ENCODE measurements around the gene SLC35F5.
"Not testable (repeated sequence)": the region's sequence is repeated elsewhere in the genome, so short reads cannot be mapped to it uniquely, and the experiment has no call there.

SLC35F5 gene

GRCh38 chr2:113707106-113707505, 49.3 kb downstream of the SLC35F5 start:
- Histone ChIP-seq H3K79me2 (ENCODE audit: insufficient read depth, low read depth) (no peaks in the 10 kb centered on the region), H3K36me3 (ENCODE audit: insufficient read depth) (no peaks in the 10 kb centered on the region), H4K20me1 (ENCODE audit: insufficient read depth) (no peaks in the 10 kb centered on the region), H3K4me2 (no peak overlapping the region), H2AFZ (ENCODE audit: low read depth) (no peak overlapping the region), H3K27ac (no peak overlapping the region), H3K27me3 (ENCODE audit: insufficient read depth, low read depth) (no peaks in the 10 kb centered on the region), H3K9ac (no peak overlapping the region), H3K4me1 (ENCODE audit: low read depth, poor library complexity, severe bottlenecking) (no peaks in the 10 kb centered on the region), H3K4me3 (IDR thresholded peaks at IDR 0.05; ENCODE audit: insufficient read depth, low read depth, low read length) (no peak overlapping the region)
- TF ChIP-seq CTCF (conservative IDR thresholded peaks at IDR 0.05; ENCODE audit: low read depth, low read length): no peak

GRCh38 chr2:113705982-113706523, 50.4 kb downstream of the SLC35F5 start:
- Histone ChIP-seq H3K9ac (no peak overlapping the region), H3K36me3 (ENCODE audit: insufficient read depth) (no peaks in the 10 kb centered on the region), H4K20me1 (ENCODE audit: insufficient read depth) (no peaks in the 10 kb centered on the region), H3K4me3 (IDR thresholded peaks at IDR 0.05; ENCODE audit: insufficient read depth, low read depth, low read length) (no peak overlapping the region), H3K27me3 (ENCODE audit: insufficient read depth, low read depth) (no peaks in the 10 kb centered on the region), H3K27ac (no peak overlapping the region), H3K79me2 (ENCODE audit: insufficient read depth, low read depth) (no peaks in the 10 kb centered on the region), H2AFZ (ENCODE audit: low read depth) (no peak overlapping the region), H3K4me1 (ENCODE audit: low read depth, poor library complexity, severe bottlenecking) (no peaks in the 10 kb centered on the region), H3K4me2 (no peak overlapping the region)
- no peak for TF ChIP-seq CTCF (conservative IDR thresholded peaks at IDR 0.05; ENCODE audit: low read depth, low read length)

GRCh38 chr2:113704300-113704993, 52.0 kb downstream of the SLC35F5 start:
- H3K4me3 ChIP-seq (IDR thresholded peaks at IDR 0.05; ENCODE audit: insufficient read depth, low read depth, low read length); H3K27me3 ChIP-seq (ENCODE audit: insufficient read depth, low read depth); H4K20me1 ChIP-seq (ENCODE audit: insufficient read depth); H3K79me2 ChIP-seq (ENCODE audit: insufficient read depth, low read depth); H3K4me2 ChIP-seq; H3K4me1 ChIP-seq (ENCODE audit: low read depth, poor library complexity, severe bottlenecking); H2AFZ ChIP-seq (ENCODE audit: low read depth); H3K27ac ChIP-seq; H3K9ac ChIP-seq; H3K36me3 ChIP-seq (ENCODE audit: insufficient read depth): not testable (repeated sequence)

- H3K4me1 ChIP-seq (ENCODE audit: low read depth, poor library complexity, severe bottlenecking): no peaks in the 10 kb centered on the region
- H4K20me1 ChIP-seq (ENCODE audit: insufficient read depth): no peaks in the 10 kb centered on the region
- no peak overlapping the region for H2AFZ ChIP-seq (ENCODE audit: low read depth)
- no peak overlapping the region for H3K27ac ChIP-seq
- H3K4me3 ChIP-seq (IDR thresholded peaks at IDR 0.05; ENCODE audit: insufficient read depth, low read depth, low read length): no peak overlapping the region
- no peaks in the 10 kb centered on the region for H3K36me3 ChIP-seq (ENCODE audit: insufficient read depth)
- no peaks in the 10 kb centered on the region for H3K79me2 ChIP-seq (ENCODE audit: insufficient read depth, low read depth)
- H3K9ac ChIP-seq: no peak overlapping the region
- no peak overlapping the region for H3K4me2 ChIP-seq
- no peaks in the 10 kb centered on the region for H3K27me3 ChIP-seq (ENCODE audit: insufficient read depth, low read depth)
- TF ChIP-seq CTCF (conservative IDR thresholded peaks at IDR 0.05; ENCODE audit: low read depth, low read length): no peak
Observed at GRCh38 chr2:113703386-113704299, 52.8 kb downstream of the SLC35F5 start.
